H9 (cell line): Measurements from ENCODE around the gene KRT78. TPM values are rescaled to one million over a fixed set of nuclear protein-coding genes. Genes with fewer than 3 reads are reported as not detected.

ENCODE experiments used
- DNase-seq: peaks from one replicate; pipeline ENCODE4 v3.0.0-alpha.2; 2017
- H2AFZ ChIP-seq: one replicate; pipeline ENCODE4 v1.6.1; 2013; ENCODE audit warnings: mild to moderate bottlenecking, low read length, control low read depth, moderate library complexity
- H2AK5ac ChIP-seq: 2 replicates; pipeline ENCODE4 v1.6.1; 2013; ENCODE audit warnings: low read length, control low read depth, mixed read lengths; ENCODE audit not compliant: insufficient read length
- H2BK120ac ChIP-seq: one replicate; pipeline ENCODE4 v1.6.1; 2013; ENCODE audit warnings: low read depth, mild to moderate bottlenecking, low read length, control low read depth, inconsistent platforms; ENCODE audit not compliant: poor library complexity, severe bottlenecking
- H2BK12ac ChIP-seq: 2 replicates; pipeline ENCODE4 v1.6.1; 2013; ENCODE audit warnings: low read length, control low read depth, mixed read lengths, low read depth; ENCODE audit not compliant: insufficient read length
- H2BK15ac ChIP-seq: 2 replicates; pipeline ENCODE4 v1.6.1; 2013; ENCODE audit warnings: low read depth, low read length, control low read depth
- H2BK20ac ChIP-seq: one replicate; pipeline ENCODE4 v1.6.1; 2013; ENCODE audit warnings: low read depth, mild to moderate bottlenecking, low read length, control low read depth, inconsistent platforms; ENCODE audit not compliant: poor library complexity, severe bottlenecking
- H2BK5ac ChIP-seq: 2 replicates; pipeline ENCODE4 v1.6.1; 2013; ENCODE audit warnings: low read length, control low read depth, mixed read lengths; ENCODE audit not compliant: insufficient read length
- H3K14ac ChIP-seq: 2 replicates; pipeline ENCODE4 v1.6.1; 2013; ENCODE audit warnings: low read length, control low read depth; ENCODE audit not compliant: insufficient read depth
- H3K18ac ChIP-seq: 2 replicates; pipeline ENCODE4 v1.6.1; 2013; ENCODE audit warnings: low read depth, mild to moderate bottlenecking, mixed read lengths, low read length, control low read depth; ENCODE audit not compliant: insufficient read length
- H3K23ac ChIP-seq: 2 replicates; pipeline ENCODE4 v1.6.1; 2013; ENCODE audit warnings: low read length, control low read depth, mixed read lengths, low read depth; ENCODE audit not compliant: insufficient read length
- H3K23me2 ChIP-seq: 2 replicates; pipeline ENCODE4 v1.6.1; 2013; ENCODE audit warnings: low read depth, mild to moderate bottlenecking, mixed read lengths, low read length, control low read depth; ENCODE audit not compliant: insufficient read length, poor library complexity, severe bottlenecking
- H3K27ac ChIP-seq: 2 replicates; pipeline ENCODE4 v1.5.1; 2013; ENCODE audit warnings: low read length, control low read depth, mixed read lengths, low read depth; ENCODE audit not compliant: insufficient read length
- H3K27me3 ChIP-seq: 2 replicates; pipeline ENCODE4 v1.6.1; 2013; ENCODE audit warnings: low read length, control low read depth, inconsistent platforms; ENCODE audit not compliant: insufficient read depth
- H3K4ac ChIP-seq: 2 replicates; pipeline ENCODE4 v1.6.1; 2013; ENCODE audit warnings: low read depth, mild to moderate bottlenecking, control low read depth, inconsistent platforms, low read length, moderate library complexity
- H3K4me1 ChIP-seq: 2 replicates; pipeline ENCODE4 v1.6.1; 2013; ENCODE audit warnings: low read length, control low read depth, inconsistent platforms; ENCODE audit not compliant: insufficient read depth
- H3K4me2 ChIP-seq: 2 replicates; pipeline ENCODE4 v1.6.1; 2013; ENCODE audit warnings: low read length, control low read depth, mixed read lengths; ENCODE audit not compliant: insufficient read length, insufficient read depth
- H3K56ac ChIP-seq: 2 replicates; pipeline ENCODE4 v1.6.1; 2013; ENCODE audit warnings: low read depth, mild to moderate bottlenecking, mixed read lengths, low read length, control low read depth; ENCODE audit not compliant: insufficient read length
- H3K79me1 ChIP-seq: 2 replicates; pipeline ENCODE4 v1.6.1; 2013; ENCODE audit warnings: low read depth, mild to moderate bottlenecking, moderate library complexity, low read length, control low read depth, inconsistent platforms; ENCODE audit not compliant: insufficient read depth, poor library complexity, severe bottlenecking
- H3K79me2 ChIP-seq: 2 replicates; pipeline ENCODE4 v1.6.1; 2013; ENCODE audit warnings: low read length, control low read depth, inconsistent platforms; ENCODE audit not compliant: insufficient read depth
- H3K9ac ChIP-seq: 2 replicates; pipeline ENCODE4 v1.6.1; 2013; ENCODE audit warnings: low read length, control low read depth, mixed read lengths; ENCODE audit not compliant: insufficient read length; ENCODE audit errors: extremely low read depth
- H3K9me3 ChIP-seq: one replicate; pipeline ENCODE4 v1.6.1; 2013; ENCODE audit warnings: low read depth, low read length, inconsistent platforms; ENCODE audit not compliant: control insufficient read depth
- H3T11ph ChIP-seq: one replicate; pipeline ENCODE4 v1.6.1; 2013; ENCODE audit warnings: mild to moderate bottlenecking, low read length, control low read depth, inconsistent platforms
- H4K20me1 ChIP-seq: one replicate; pipeline ENCODE4 v1.6.1; 2013; ENCODE audit not compliant: control insufficient read depth, insufficient read length, insufficient read depth
- H4K5ac ChIP-seq: 2 replicates; pipeline ENCODE4 v1.6.1; 2013; ENCODE audit warnings: low read depth, mild to moderate bottlenecking, mixed read lengths, low read length, control low read depth; ENCODE audit not compliant: insufficient read length
- H4K8ac ChIP-seq: replicated peaks from 2 replicates; pipeline ENCODE4 v1.6.1; 2013; ENCODE audit warnings: low read length, control low read depth, mixed read lengths, low read depth; ENCODE audit not compliant: insufficient read length
- H4K91ac ChIP-seq: 2 replicates; pipeline ENCODE4 v1.6.1; 2013; ENCODE audit warnings: low read depth, mild to moderate bottlenecking, moderate library complexity, mixed read lengths, low read length, control low read depth; ENCODE audit not compliant: insufficient read length
- H3K27ac Mint-ChIP-seq, 3 experiments: 2 replicates in 2 of 3; 3 replicates in 1 of 3; pipeline ENCODE4 v1.8.0; 2020 to 2021; ENCODE audit warnings: mixed read lengths in 3 of 3, mild to moderate bottlenecking in 1 of 3, moderate library complexity in 1 of 3
- H3K27me3 Mint-ChIP-seq: 2 replicates; pipeline ENCODE4 v1.8.0; 2021; ENCODE audit warnings: low read depth, mild to moderate bottlenecking, moderate library complexity, mixed read lengths
- H3K36me3 Mint-ChIP-seq, 3 experiments: 2 replicates in 2 of 3; 3 replicates in 1 of 3; pipeline ENCODE4 v1.8.0; 2020 to 2021; ENCODE audit warnings: low read depth in 3 of 3, mixed read lengths in 3 of 3; ENCODE audit not compliant: insufficient read depth in 1 of 3
- H3K4me1 Mint-ChIP-seq, 2 experiments: 2 replicates each; pipeline ENCODE4 v1.8.0; 2020; ENCODE audit warnings: mixed read lengths in 2 of 2
- H3K4me3 Mint-ChIP-seq, 2 experiments: 2 replicates in 1 of 2; 3 replicates in 1 of 2; pipeline ENCODE4 v1.8.0; 2020 to 2021; ENCODE audit warnings: mild to moderate bottlenecking in 2 of 2, mixed read lengths in 2 of 2, moderate library complexity in 1 of 2
- H3K9me3 Mint-ChIP-seq, 2 experiments: 2 replicates in 1 of 2; 3 replicates in 1 of 2; pipeline ENCODE4 v1.8.0; 2020; ENCODE audit warnings: mild to moderate bottlenecking in 2 of 2, mixed read lengths in 2 of 2, moderate library complexity in 1 of 2
- CTCF ChIP-seq: fragments of 200-600 bp; sonication (generic); conservative IDR thresholded peaks from 3 replicates; pipeline ENCODE4 v1.8.0; 2021; ENCODE audit warnings: antibody characterized with exemption, mild to moderate bottlenecking
- WGBS: extraction: QIAGEN DNeasy Blood & Tissue Kit; methylation state at CpG from one replicate; pipeline ENCODE4 v1.1.7; 2013; ENCODE audit warnings: missing lambda C conversion rate, low lambda C conversion rate, mixed read lengths; ENCODE audit not compliant: insufficient read length; ENCODE audit errors: extremely low coverage; 5-methylcytosine and 5-hydroxymethylcytosine counted together
- total RNA-seq: library from RNA; stranded (reverse); gene quantifications from 2 replicates; pipeline ENCODE4 v1.2.1, GENCODE V29; 2021

The KRT78 gene
- total RNA-seq, 1 experiment from 2014 or later: not detected

- no peak overlapping the region for H3K27ac ChIP-seq
- no peak overlapping the region for H3K56ac ChIP-seq
- H3K79me1 ChIP-seq: no peaks in the 10 kb centered on the region
- peak overlapping the region in 1 of 3 experiments; percentile 40; a peak in 1 of 7 replicates for H3K27ac Mint-ChIP-seq
- no peak overlapping the region for H2AK5ac ChIP-seq
- H2BK5ac ChIP-seq: no peak overlapping the region
- no peaks in the 10 kb centered on the region for H3K23me2 ChIP-seq
- H3K79me2 ChIP-seq: no peaks in the 10 kb centered on the region
- H3K4ac ChIP-seq: no peak overlapping the region
- H4K20me1 ChIP-seq: no peaks in the 10 kb centered on the region
- no peaks in the 10 kb centered on the region for H3K27me3 ChIP-seq
- H3K4me1 ChIP-seq: peaks cover 5% of the 10 kb centered on the region; the same call in 1 of the 2 replicates
- peaks cover 7% of the 10 kb centered on the region in 2 experiments; a peak in 3 of 4 replicates for H3K4me1 Mint-ChIP-seq
- H2BK120ac ChIP-seq: no peak overlapping the region
- no peak overlapping the region for H4K5ac ChIP-seq
- no peaks in the 10 kb centered on the region; the same call in 1 of the 2 replicates for H3K27me3 Mint-ChIP-seq
- H4K8ac ChIP-seq: no peak overlapping the region
- H3K36me3 Mint-ChIP-seq: no peaks in the 10 kb centered on the region; a peak in 1 of 7 replicates
- no peak overlapping the region for H3K4me2 ChIP-seq
- no peak overlapping the region; a peak in 1 of 5 replicates for H3K4me3 Mint-ChIP-seq
- no peak overlapping the region for H3T11ph ChIP-seq
- H2BK15ac ChIP-seq: no peak overlapping the region
- H4K91ac ChIP-seq: peak overlapping the region; percentile 52
- H3K9me3 Mint-ChIP-seq: no peaks in the 10 kb centered on the region
- H3K23ac ChIP-seq: no peak overlapping the region
- no peaks in the 10 kb centered on the region for H3K9me3 ChIP-seq
- no CpG with 5 or more reads among the region's 15 CpGs for WGBS
- no peak overlapping the region for H2BK12ac ChIP-seq
- no peak for TF ChIP-seq CTCF
- H2AFZ ChIP-seq: no peak overlapping the region
- H3K18ac ChIP-seq: no peak overlapping the region
- no peak overlapping the region for H3K9ac ChIP-seq
- no peak for DNase-seq
- no peak overlapping the region; the same call in 1 of the 2 replicates for H3K14ac ChIP-seq
- H2BK20ac ChIP-seq: no peak overlapping the region
Measured at GRCh38 chr12:52823761-52824450, 24.9 kb downstream of the KRT78 start.
